Tibial artery (tissue), 4 donors: ENCODE data around the gene ATP10B.

Source experiments
- DNase-seq, 2 donors: peaks; one replicate each; pipeline ENCODE4 v3.0.0-alpha.2; 2019
- H3K27ac ChIP-seq, 2 donors: fragments of 200-600 bp; sonication (generic) in 1 of 2; 1 replicate in 1 of 2; 2 replicates in 1 of 2; pipeline ENCODE4 v1.5.1; 2018 to 2019; ENCODE audit warnings: mild to moderate bottlenecking in 1 of 2
- H3K27me3 ChIP-seq, 2 donors: fragments of 200-600 bp; sonication (generic) in 1 of 2; one replicate each; pipeline versions ENCODE4 v1.5.1 to v1.6.0; 2016 to 2019
- H3K36me3 ChIP-seq, 3 donors: fragments of 200-600 bp; sonication (generic) in 2 of 3; one replicate each; pipeline ENCODE4 v1.5.1; 2016 to 2019; ENCODE audit warnings: mild to moderate bottlenecking in 2 of 3
- H3K4me1 ChIP-seq, 4 donors: fragments of 200-600 bp; sonication (generic) in 2 of 4; 1 replicate in 3 of 4; 2 replicates in 1 of 4; pipeline ENCODE4 v1.5.1; 2016 to 2019
- H3K4me3 ChIP-seq, 2 donors: fragments of 200-600 bp; sonication (generic) in 1 of 2; 1 replicate in 1 of 2; 2 replicates in 1 of 2; pipeline ENCODE4 v1.5.1; 2018 to 2019; ENCODE audit warnings: mild to moderate bottlenecking in 2 of 2
- H3K9me3 ChIP-seq, 3 donors: fragments of 200-600 bp; sonication (generic) in 1 of 3; one replicate each; pipeline ENCODE4 v1.5.1; 2016 to 2019
- intact Hi-C: fragments of 100-400 bp; cut with DNase I; formaldehyde crosslinking; loops from one replicate; pipeline ENCODE4 v1.15.0; 2023; ENCODE audit warnings: low total_unique reads
- TF ChIP-seq, protein P1 (sequence below), 2 experiments: fragments of 200-600 bp in 1 of 2; fragments of 450-650 bp in 1 of 2; IDR thresholded peaks; one replicate each; pipeline ENCODE4 v1.5.1; 2017 to 2019; ENCODE audit warnings: antibody characterized with exemption in 2 of 2, mild to moderate bottlenecking in 1 of 2, moderate library complexity in 1 of 2

The ATP10B gene

DNA sequence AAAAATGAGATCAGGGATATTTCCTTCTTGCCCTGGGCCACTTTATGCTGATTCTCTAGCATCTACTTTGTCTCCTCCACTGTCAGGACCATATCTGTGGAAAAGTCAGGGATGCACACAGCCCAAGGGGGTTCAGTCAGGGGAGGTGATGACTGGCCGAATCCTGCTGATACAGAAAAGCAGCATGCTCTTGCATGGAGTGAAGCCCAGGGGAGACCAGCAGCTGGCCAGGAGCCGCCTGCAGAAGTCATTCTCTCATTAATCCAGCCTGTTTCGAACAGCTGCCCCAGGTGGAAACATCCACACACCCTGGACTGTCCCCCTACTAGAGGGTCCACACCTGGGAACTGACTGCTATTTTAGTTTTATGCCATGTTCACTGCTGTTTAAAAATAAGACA lies 177.1 kb downstream of the ATP10B start:
- Histone ChIP-seq H3K27me3 (peaks cover 0 to 7% of the 10 kb centered on the region in 2 donors), H3K9me3 (no peaks in the 10 kb centered on the region), H3K36me3 (no peaks in the 10 kb centered on the region), H3K4me1 (no peaks in the 10 kb centered on the region), H3K27ac (no peak overlapping the region), H3K4me3 (no peak overlapping the region)
- TF ChIP-seq, protein P1, sequence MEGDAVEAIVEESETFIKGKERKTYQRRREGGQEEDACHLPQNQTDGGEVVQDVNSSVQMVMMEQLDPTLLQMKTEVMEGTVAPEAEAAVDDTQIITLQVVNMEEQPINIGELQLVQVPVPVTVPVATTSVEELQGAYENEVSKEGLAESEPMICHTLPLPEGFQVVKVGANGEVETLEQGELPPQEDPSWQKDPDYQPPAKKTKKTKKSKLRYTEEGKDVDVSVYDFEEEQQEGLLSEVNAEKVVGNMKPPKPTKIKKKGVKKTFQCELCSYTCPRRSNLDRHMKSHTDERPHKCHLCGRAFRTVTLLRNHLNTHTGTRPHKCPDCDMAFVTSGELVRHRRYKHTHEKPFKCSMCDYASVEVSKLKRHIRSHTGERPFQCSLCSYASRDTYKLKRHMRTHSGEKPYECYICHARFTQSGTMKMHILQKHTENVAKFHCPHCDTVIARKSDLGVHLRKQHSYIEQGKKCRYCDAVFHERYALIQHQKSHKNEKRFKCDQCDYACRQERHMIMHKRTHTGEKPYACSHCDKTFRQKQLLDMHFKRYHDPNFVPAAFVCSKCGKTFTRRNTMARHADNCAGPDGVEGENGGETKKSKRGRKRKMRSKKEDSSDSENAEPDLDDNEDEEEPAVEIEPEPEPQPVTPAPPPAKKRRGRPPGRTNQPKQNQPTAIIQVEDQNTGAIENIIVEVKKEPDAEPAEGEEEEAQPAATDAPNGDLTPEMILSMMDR (IDR thresholded peaks at IDR 0.05), result no peak
- no peak for DNase-seq
- intact Hi-C loops, result no loop called here

DNA sequence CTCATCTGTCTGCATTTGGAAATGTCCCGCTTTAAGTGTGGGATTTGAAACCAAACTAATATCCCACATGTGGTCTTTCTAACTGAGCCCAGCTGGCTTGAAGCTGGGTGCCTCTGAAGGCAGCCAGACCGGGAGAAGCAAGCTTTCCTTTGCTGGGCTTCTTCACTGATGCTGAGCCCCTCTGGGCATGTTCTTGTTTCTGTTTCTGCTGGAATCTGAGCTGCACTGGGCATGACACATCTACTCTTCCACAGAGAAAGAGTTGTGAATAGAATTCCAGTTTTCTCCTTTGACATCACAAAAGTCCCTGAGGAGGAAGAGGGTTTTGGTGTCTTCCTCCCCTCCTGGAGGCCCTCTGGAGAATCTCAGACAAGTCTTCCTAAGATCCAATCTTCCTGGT lies 179.5 kb downstream of the ATP10B start:
- Histone ChIP-seq H3K9me3 (no peaks in the 10 kb centered on the region), H3K27me3 (peaks cover 0 to 7% of the 10 kb centered on the region in 2 donors), H3K27ac (no peak overlapping the region), H3K4me3 (no peak overlapping the region), H3K36me3 (no peaks in the 10 kb centered on the region), H3K4me1 (no peaks in the 10 kb centered on the region)
- intact Hi-C loops, result no loop called here
- TF ChIP-seq, protein P1 (IDR thresholded peaks at IDR 0.05), result no peak
- no peak for DNase-seq

DNA sequence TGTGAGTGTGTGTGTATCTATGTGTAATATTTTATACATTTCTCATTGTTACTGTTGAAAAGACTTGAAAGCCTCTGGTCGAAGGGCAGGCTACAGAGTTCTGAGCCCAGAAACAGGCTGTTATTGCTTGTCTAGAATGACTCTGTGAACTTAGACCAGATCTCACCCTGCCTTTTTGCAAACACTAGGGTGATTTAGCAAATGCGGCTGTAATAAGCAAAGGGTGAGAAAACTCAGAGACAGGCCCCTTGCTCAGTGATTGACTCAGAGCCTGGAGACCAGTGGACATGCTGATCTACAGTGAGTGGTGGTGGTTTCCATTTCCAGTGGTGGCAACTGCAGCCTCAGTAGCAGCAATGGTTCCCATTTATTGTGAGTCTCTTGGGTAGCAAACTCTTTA lies 183.7 kb downstream of the ATP10B start:
- H3K4me1 ChIP-seq, result no peaks in the 10 kb centered on the region
- no peaks in the 10 kb centered on the region for H3K36me3 ChIP-seq
- no peak overlapping the region for H3K27ac ChIP-seq
- no peaks in the 10 kb centered on the region for H3K27me3 ChIP-seq
- DNase-seq, result no peak
- TF ChIP-seq, protein P1 (IDR thresholded peaks at IDR 0.05), result no peak
- H3K9me3 ChIP-seq, result no peaks in the 10 kb centered on the region
- no peak overlapping the region for H3K4me3 ChIP-seq
- intact Hi-C loops, result no loop called here

DNA sequence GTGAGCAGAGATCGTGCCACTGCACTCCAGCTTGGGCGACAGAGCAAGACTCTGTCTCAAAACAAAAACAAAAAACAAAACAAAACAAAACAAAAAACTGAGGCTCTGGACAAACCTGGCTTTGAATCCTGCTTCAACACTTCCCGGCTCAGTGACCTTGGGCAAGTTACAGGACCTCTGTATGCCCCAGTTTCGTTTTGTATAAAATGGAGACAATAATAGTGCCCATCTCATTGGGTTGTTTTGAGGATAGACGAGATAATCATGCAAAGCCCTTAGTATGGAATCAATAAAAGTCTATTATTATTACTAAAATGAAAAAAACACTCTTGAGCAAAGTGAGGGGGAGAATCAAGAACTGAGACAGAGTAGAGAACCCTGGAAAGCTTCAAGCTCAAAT lies 184.9 kb downstream of the ATP10B start:
- H3K9me3 ChIP-seq, result no peaks in the 10 kb centered on the region
- H3K27ac ChIP-seq, result no peak overlapping the region
- no peak overlapping the region for H3K4me3 ChIP-seq
- no peaks in the 10 kb centered on the region for H3K36me3 ChIP-seq
- H3K27me3 ChIP-seq, result no peaks in the 10 kb centered on the region
- TF ChIP-seq, protein P1 (IDR thresholded peaks at IDR 0.05), result no peak
- intact Hi-C loops, result no loop called here
- no peaks in the 10 kb centered on the region for H3K4me1 ChIP-seq
- DNase-seq, result no peak

DNA sequence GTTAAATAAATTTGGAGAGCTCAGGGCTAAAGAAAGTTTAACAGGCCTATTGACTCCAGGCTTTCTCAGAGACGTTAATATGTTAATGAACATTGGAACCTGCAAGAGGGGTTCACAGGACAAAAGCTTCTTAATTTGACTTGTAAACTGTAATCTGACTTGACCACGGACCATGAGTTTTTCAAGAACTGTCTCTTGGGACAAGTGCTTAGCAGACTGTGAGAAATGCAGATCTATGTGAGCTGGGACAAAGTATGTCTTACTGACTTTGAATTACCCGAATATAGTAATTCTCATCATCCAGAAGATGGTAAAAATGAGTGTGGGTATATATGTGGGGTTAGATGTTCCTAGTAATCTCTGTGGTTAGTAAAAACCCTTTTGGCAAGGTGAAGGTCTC lies 186.6 kb downstream of the ATP10B start:
- intact Hi-C loops, result no loop called here
- Histone ChIP-seq H3K27me3 (no peaks in the 10 kb centered on the region), H3K27ac (no peak overlapping the region), H3K9me3 (no peaks in the 10 kb centered on the region), H3K4me3 (no peak overlapping the region), H3K36me3 (no peaks in the 10 kb centered on the region), H3K4me1 (no peaks in the 10 kb centered on the region)
- TF ChIP-seq, protein P1 (IDR thresholded peaks at IDR 0.05), result no peak
- no peak for DNase-seq

DNA sequence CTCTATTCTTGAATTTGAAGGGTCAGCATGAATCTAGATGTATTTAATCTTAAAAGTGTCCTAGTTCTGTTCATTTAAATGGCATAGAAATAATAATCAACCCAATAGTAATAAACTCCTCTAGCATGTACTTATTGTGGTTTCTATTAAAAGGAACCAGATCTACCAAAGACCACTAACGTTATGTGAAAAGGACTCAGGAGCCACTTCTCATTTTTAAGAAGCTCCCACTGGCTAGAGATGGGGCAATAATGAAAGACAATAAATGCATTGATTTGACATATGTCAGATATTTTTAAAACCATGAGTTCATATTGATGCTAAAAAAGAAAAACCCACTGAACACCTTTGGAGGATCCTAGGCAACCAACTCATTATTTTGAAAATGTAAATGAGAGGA lies 191.9 kb downstream of the ATP10B start:
- Histone ChIP-seq H3K4me3 (no peak overlapping the region), H3K27ac (no peak overlapping the region), H3K4me1 (no peaks in the 10 kb centered on the region), H3K9me3 (no peaks in the 10 kb centered on the region), H3K27me3 (no peaks in the 10 kb centered on the region), H3K36me3 (no peaks in the 10 kb centered on the region)
- DNase-seq, result no peak
- intact Hi-C loops, result no loop called here
- TF ChIP-seq, protein P1 (IDR thresholded peaks at IDR 0.05), result no peak
